ENCODE results near the gene NPM3.
A peak's percentile ranks its signal among the peaks of the same experiment; 100 is the strongest.

NPM3 gene

DNA sequence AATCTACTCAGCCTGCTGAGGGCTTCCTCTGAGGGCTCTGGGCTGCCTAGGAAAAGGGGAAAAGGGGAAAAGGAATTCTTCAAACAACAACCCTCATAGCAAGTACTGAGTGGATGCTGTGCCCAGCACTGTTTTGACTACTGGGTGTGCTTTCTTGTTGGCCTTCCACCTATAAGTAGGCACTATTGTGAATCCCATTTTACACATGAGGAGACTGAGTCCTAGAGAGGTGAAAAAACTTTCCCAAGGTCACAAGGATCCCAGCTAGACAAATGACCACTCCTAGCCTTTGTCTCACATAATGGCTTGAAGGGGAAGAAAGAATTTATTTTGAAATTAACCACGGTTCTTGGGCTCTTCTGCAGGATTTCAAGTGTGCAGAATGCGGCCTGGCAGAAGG is 24.4 kb downstream of the NPM3 start:
- DNase-seq (ENCODE audit: low spot score): no peak

GRCh38 chr10:101752241-101752640 is 31.0 kb downstream of the NPM3 start:
- peak; percentile 65 for DNase-seq (ENCODE audit: low spot score)

- DNase-seq (ENCODE audit: low spot score): no peak
Observed at GRCh38 chr10:101749047-101750016, 33.9 kb downstream of the NPM3 start.

DNA sequence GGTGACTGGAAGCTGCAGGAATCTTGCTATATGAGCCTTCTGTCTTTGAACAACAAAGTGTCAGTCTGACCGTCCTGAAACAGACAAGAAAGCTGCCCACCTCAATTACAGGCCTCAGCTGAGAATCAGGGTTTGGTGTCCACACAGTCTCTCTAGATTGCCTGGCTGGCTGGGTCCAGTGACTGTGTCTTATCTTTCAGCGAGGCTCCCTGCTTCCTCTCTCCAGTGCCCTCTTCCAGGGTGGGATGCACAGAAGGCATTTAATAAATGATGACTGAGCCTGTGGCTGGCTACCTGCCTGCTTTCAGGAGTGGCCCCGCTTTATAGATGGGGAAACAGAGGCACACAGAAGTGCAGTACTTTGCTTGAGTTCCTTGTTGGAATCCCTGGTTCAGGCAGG is 34.8 kb downstream of the NPM3 start:
- no peak for DNase-seq (ENCODE audit: low spot score)

- DNase-seq (ENCODE audit: low spot score): no peak
Observed at GRCh38 chr10:101745074-101745696, 38.1 kb downstream of the NPM3 start.

- no peak for DNase-seq (ENCODE audit: low spot score)
Observed at GRCh38 chr10:101744267-101744666, 39.0 kb downstream of the NPM3 start.

GRCh38 chr10:101741938-101742337 is 41.3 kb downstream of the NPM3 start:
- DNase-seq (ENCODE audit: low spot score): no peak

DNA sequence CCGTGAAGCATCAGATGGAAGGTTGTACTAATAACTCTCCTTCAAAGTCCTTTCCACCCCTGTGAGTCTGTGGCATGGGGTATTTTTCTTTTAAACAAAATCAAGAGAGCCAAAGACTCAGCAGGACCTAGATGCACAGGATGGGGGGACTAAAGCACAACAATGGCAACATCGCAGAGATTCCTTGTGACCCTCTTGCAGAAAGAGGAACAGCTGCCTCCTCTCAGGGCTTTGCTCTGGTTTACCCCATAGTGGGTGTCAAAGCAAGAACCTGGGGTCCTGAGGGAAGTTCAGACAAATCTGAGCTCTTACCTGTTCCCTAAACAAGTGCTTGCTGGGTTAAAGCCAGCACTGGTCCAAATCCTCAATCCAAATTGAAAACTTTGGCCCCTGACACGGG is 46.6 kb downstream of the NPM3 start:
- no peak for DNase-seq (ENCODE audit: low spot score)

GRCh38 chr10:101732096-101732495 is 51.1 kb downstream of the NPM3 start:
- DNase-seq (ENCODE audit: low spot score): no peak
